Activated naive CD4-positive, alpha-beta T cell treated with anti-CD3 and anti-CD28 coated beads, Interleukin-2, amount 10 ng/mL, durations not matched to agents 7 days and 5 days (primary cell): ENCODE results near the gene NUP205.
"Not testable (repeated sequence)": the region's sequence is repeated elsewhere in the genome, so short reads cannot be mapped to it uniquely, and the experiment has no call there.

ENCODE experiments used
- CTCF ChIA-PET: fragments of 350-600 bp; sonication (Branson Sonifier 250); formaldehyde crosslinking; loops from one replicate; lab custom pipeline; 2021; ENCODE audit warnings: antibody characterized with exemption; lab: Charles Lee
- DNase-seq: peaks from one replicate; pipeline ENCODE4 v3.0.0-alpha.2; 2020
- H3K27ac Mint-ChIP-seq: one replicate; pipeline ENCODE4 v1.8.0; 2021; ENCODE audit warnings: mild to moderate bottlenecking, moderate library complexity, mixed read lengths
- H3K27me3 Mint-ChIP-seq: one replicate; pipeline ENCODE4 v1.8.0; 2021; ENCODE audit warnings: mild to moderate bottlenecking, mixed read lengths
- H3K36me3 Mint-ChIP-seq: one replicate; pipeline ENCODE4 v1.8.0; 2021; ENCODE audit warnings: mixed read lengths
- H3K4me1 Mint-ChIP-seq: one replicate; pipeline ENCODE4 v1.8.0; 2021; ENCODE audit warnings: mixed read lengths
- H3K4me3 Mint-ChIP-seq: one replicate; pipeline ENCODE4 v1.8.0; 2021; ENCODE audit warnings: mild to moderate bottlenecking, moderate library complexity, mixed read lengths
- H3K9me3 Mint-ChIP-seq: one replicate; pipeline ENCODE4 v1.8.0; 2021; ENCODE audit warnings: mixed read lengths

Gene NUP205

DNA sequence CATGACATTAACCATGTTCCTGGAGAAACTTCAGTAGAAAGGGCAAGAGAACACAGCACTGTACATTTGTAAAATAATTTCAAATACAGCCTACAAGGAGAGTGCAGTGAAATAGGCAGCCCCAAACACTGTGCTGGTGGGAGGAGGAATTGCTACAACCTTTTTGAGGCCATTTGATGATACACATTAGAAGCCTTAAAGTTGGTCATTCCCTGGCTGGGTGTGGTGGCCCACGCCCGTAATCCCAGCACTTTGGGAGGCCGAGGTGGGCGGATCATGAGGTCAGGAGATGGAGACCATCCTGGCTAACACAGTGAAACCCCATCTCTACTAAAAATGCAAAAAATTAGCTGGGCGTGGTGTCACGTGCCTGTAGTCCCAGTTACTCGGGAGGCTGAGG lies 134.9 kb downstream of the NUP205 start:
- H3K27me3 Mint-ChIP-seq, CTCF ChIA-PET: not testable (repeated sequence)

DNA sequence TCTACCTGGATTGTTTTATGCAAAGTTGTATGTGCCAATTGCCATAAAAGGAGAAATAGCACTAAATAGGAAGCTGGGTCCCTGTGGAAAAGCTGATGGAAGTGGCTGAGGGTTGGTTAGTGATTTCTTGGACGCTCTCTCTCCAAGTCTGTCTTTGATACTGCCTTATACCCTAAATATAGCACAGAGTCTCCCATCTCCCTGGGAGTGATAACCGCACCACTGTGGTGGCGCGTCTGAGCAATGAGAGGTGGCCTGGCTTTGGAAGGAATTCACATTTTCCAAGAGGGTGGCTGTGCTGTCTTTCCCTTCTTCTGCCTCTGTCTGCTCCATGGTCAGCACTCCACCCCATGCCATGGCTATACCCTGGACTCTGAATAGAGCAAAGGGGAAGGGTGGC lies 135.8 kb downstream of the NUP205 start:
- CTCF ChIA-PET, result no interaction called here
- H3K9me3 Mint-ChIP-seq, result no peaks in the 10 kb centered on the region
- no peak for DNase-seq
- no peak overlapping the region for H3K27ac Mint-ChIP-seq
- no peaks in the 10 kb centered on the region for H3K4me1 Mint-ChIP-seq
- no peaks in the 10 kb centered on the region for H3K27me3 Mint-ChIP-seq
- no peak overlapping the region for H3K4me3 Mint-ChIP-seq
- no peaks in the 10 kb centered on the region for H3K36me3 Mint-ChIP-seq

More for the DNA sequence above, 134.9 kb downstream of the NUP205 start:
- DNase-seq, H3K36me3 Mint-ChIP-seq, H3K27ac Mint-ChIP-seq, H3K9me3 Mint-ChIP-seq, H3K4me1 Mint-ChIP-seq, H3K4me3 Mint-ChIP-seq: not testable (repeated sequence)

DNA sequence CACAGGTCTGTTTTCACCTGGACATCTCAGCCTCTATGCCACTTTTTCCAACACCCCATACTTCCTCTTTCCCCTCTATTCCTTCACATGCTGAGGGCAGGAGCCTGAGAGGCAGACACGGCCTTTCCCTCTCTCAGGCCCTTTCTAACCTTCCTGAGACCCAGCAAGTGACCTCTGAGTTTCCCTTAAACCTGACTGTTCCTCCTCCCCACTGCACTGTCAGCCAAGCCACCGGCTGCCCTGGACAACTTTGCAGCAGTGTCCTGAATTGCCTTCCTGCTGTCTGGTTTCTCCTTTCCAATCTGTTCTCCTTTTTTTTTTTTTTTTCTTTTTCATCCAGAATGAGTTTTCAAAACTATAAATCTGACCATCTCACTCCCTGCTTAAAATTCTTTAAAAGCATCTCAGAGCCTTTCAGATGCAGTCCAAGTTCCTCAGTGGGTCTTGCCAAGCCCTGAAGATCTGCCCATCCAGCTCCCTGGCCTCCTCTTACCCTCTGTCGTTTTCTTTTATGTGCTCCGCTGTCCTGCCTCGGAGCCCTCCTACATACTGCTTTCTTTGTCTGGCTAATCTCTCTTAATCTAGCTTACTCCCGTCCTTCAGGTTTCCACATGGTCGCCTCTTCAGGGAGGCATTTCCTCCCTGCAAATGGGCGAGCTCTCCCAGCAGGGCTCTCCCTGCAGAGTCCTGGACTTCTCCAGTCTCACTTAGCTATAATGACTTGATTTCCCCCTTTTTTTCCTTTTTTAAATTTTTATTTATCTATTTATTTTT lies 139.7 kb downstream of the NUP205 start:
- Mint-ChIP-seq H3K27me3 (no peaks in the 10 kb centered on the region), H3K4me1 (no peaks in the 10 kb centered on the region), H3K9me3 (no peaks in the 10 kb centered on the region), H3K36me3 (no peaks in the 10 kb centered on the region), H3K4me3 (no peak overlapping the region), H3K27ac (no peak overlapping the region)
- DNase-seq, result no peak
- CTCF ChIA-PET, result no interaction called here
